ENCODE data around the gene GEMIN7. TPM values are rescaled to one million over a fixed set of nuclear protein-coding genes. Genes with fewer than 3 reads are reported as not detected.

GEMIN7 gene, protein sequence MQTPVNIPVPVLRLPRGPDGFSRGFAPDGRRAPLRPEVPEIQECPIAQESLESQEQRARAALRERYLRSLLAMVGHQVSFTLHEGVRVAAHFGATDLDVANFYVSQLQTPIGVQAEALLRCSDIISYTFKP
- total RNA-seq (2022; extraction: Qiagen RNA extraction; ENCODE audit: low read depth): 90.6 to 105 TPM (median 94.4 TPM) in 5 replicates

DNA sequence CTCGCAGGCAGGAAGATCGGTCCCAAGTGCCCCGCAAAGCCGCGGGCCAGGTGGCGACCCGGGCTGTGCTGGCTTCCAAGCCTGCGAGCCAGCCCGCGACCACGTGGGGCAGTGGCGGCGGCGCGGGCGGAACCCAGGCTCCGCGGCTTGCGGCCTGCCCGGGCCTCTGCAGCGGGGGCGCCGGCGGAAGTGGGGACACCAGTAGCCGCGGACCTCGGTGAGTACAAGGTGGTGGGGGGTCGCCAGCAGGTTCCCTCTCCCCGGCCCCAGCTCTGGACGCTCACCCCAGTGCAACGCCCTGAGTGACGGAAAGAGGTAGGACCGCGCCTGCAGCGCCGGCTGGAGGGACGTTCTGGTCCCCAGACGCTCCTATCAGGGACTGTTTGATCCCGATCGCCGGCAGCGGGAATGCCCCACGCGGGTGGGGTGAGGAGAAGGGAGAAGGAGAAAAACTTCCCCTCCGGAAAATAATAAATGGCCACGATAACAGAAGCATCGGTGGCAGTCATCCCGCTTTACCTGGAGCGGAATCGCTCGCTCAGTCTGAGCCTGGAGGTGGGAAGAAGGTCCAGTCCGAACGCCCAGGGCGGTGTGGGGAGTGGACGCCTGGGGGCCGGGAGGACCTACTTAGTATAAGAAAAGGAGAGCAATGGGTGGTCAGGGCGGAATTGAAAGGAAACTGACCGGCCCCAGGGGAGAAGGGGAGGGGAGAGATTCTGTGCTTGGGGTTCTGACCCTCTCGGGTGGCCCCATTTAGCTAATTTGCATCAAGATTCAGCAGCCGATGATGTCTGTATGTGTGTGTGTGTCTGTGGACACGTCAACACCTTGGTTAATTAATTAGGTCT lies at the start of gene GEMIN7:
Gene GEMIN7 (plus strand): TSS at position 198 of the 848 bp plus-strand sequence. CDS start 10,855 bp downstream, outside the sequence.

GRCh38 chr19:45038931-45039893 lies 39.8 kb upstream of the GEMIN7 start, which contains the start of gene CLASRP:
Gene CLASRP, plus strand, starts transcription at chr19:45039045. Its CDS starts 1,168 bp downstream, at chr19:45040213.

DNA sequence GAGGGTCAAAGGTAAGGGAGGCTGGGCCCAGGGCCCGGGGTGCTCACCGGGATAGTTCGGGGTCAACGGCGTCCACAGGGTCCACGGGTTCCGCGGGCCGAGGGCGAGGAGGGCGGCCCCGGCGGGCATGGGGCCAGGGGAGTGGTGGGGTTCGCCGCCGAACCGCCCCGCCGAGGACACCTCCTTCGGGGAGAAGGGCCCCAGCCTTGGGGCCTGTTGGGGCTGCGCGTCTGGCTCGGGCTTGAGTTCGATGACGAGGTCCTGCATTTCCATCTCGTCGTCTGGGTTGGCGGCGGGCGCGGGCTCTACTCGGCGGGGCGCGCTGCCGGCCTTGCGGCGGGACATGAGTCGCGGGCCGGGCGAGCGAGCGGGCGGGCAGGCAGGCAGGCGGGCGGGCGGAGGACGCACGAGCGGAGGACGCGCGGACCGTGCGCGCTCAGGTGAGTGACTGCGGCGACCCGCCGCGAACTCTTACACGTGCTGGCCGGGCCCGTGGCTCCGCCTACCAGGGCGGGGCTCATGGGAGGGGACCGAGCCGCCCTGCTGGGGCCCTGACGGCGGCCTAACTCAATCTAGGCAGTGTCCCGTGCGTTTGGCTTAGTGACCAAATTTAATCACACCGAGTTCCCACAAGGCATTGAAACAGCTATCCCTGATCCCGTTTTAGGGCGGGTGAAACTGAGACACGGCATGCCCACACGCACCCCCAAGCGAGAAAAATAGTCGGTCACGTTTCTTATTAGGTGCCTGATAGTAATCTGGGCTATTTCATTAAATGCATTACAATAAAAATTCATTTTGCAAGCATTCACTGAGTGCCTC lies 2.8 kb upstream of the GEMIN7 start, which contains the start of gene ZNF296:
Gene ZNF296 (minus strand): TSS at position 450 of the 822 bp plus-strand sequence. CDS start 105 bp downstream, at position 345.

DNA sequence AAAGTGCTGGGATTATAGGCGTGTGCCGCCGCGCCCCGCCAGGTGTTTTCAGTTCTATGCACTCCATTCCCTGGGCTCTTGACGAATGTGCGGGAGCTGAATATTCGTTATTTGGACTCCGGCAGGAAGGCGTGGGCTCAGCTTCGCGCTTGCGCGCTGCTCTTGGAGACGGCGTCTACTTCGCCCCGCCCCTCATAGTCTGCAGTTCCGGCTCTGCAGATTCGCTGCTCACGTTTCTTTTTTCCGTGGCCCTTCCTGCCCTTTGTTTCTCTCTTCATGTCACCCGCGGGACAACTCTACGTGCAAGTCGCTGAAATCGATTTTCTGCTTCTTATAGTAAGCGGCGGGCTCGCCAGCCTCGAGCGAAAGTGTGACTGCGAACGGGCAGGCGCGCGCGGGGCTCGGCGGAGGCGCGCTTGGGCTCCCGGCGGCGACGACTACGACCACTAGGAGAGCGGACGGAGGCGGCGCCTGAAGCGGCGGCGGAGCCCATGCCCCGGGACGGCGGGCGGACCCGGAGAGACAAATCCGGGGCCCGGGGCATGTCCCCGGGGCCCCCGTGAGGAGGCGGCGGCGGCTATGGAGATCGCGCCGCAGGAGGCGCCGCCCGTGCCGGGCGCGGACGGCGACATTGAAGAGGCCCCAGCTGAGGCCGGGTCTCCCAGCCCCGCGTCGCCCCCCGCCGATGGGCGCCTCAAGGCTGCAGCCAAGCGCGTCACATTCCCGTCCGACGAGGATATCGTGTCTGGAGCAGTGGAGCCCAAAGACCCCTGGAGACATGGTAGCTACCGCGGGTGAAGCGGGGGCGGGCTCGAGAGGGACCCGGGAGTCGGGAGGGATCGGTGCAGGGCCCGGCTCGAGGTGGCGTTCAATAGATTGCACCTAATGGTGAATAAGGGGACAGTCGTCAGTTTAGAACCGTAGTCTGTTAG lies 14.0 kb downstream of the GEMIN7 start, which contains the start of gene PPP1R37:
Gene PPP1R37 (plus strand): TSS at position 433 of the 932 bp plus-strand sequence. CDS start 147 bp downstream, at position 580.

Other genes starting within 250 kb of the GEMIN7 start
- gene NECTIN2, start 233.0 kb upstream of the GEMIN7 start, total RNA-seq (2022; extraction: Qiagen RNA extraction; ENCODE audit: low read depth): 66.5 to 83.2 TPM (median 79.6 TPM) in 5 replicates
- 187 to 262 TPM (median 238 TPM) in 5 replicates for gene TOMM40, start 188.0 kb upstream of the GEMIN7 start, total RNA-seq (2022; extraction: Qiagen RNA extraction; ENCODE audit: low read depth)
- 13.6 to 18.6 TPM (median 13.8 TPM) in 5 replicates for gene APOE, start 173.5 kb upstream of the GEMIN7 start, total RNA-seq (2022; extraction: Qiagen RNA extraction; ENCODE audit: low read depth)
- gene APOC1, start 164.7 kb upstream of the GEMIN7 start, total RNA-seq (2022; extraction: Qiagen RNA extraction; ENCODE audit: low read depth): 111 to 136 TPM (median 124 TPM) in 5 replicates
- not detected in 5 replicates for gene APOC4, start 137.0 kb upstream of the GEMIN7 start, total RNA-seq (2022; extraction: Qiagen RNA extraction; ENCODE audit: low read depth)
- gene APOC2, start 133.2 kb upstream of the GEMIN7 start, total RNA-seq (2022; extraction: Qiagen RNA extraction; ENCODE audit: low read depth): 0.24 TPM in 1 of 5 replicates, not detected in the others
- gene CLPTM1, start 123.9 kb upstream of the GEMIN7 start, total RNA-seq (2022; extraction: Qiagen RNA extraction; ENCODE audit: low read depth): 130 to 177 TPM (median 172 TPM) in 5 replicates
- gene RELB, start 77.8 kb upstream of the GEMIN7 start, total RNA-seq (2022; extraction: Qiagen RNA extraction; ENCODE audit: low read depth): 20.7 to 43.3 TPM (median 37.9 TPM) in 5 replicates
- 55.4 to 67.9 TPM (median 63.9 TPM) in 5 replicates for gene CLASRP, start 40.2 kb upstream of the GEMIN7 start, total RNA-seq (2022; extraction: Qiagen RNA extraction; ENCODE audit: low read depth)
- 8.9 to 14.9 TPM (median 12.3 TPM) in 5 replicates for gene ZNF296, start 2.8 kb upstream of the GEMIN7 start, total RNA-seq (2022; extraction: Qiagen RNA extraction; ENCODE audit: low read depth)
- gene PPP1R37, start 13.9 kb downstream of the GEMIN7 start, total RNA-seq (2022; extraction: Qiagen RNA extraction; ENCODE audit: low read depth): 23.0 to 34.7 TPM (median 34.0 TPM) in 5 replicates
- gene NKPD1, start 81.7 kb downstream of the GEMIN7 start, total RNA-seq (2022; extraction: Qiagen RNA extraction; ENCODE audit: low read depth): 0.17 to 0.34 TPM (median 0.28 TPM) in 5 replicates
- 39.1 to 47.2 TPM (median 42.7 TPM) in 5 replicates for gene TRAPPC6A, start 99.0 kb downstream of the GEMIN7 start, total RNA-seq (2022; extraction: Qiagen RNA extraction; ENCODE audit: low read depth)
- 14.5 to 19.8 TPM (median 17.6 TPM) in 5 replicates for gene BLOC1S3, start 99.5 kb downstream of the GEMIN7 start, total RNA-seq (2022; extraction: Qiagen RNA extraction; ENCODE audit: low read depth)
- 1.2 to 2.3 TPM (median 1.7 TPM) in 5 replicates for gene EXOC3L2, start 166.1 kb downstream of the GEMIN7 start, total RNA-seq (2022; extraction: Qiagen RNA extraction; ENCODE audit: low read depth)
- 6.5 to 9.8 TPM (median 7.1 TPM) in 5 replicates for gene MARK4, start 172.0 kb downstream of the GEMIN7 start, total RNA-seq (2022; extraction: Qiagen RNA extraction; ENCODE audit: low read depth)
- 0.10 TPM in 1 of 5 replicates, not detected in the others for gene CKM, start 243.6 kb downstream of the GEMIN7 start, total RNA-seq (2022; extraction: Qiagen RNA extraction; ENCODE audit: low read depth)

Measured in A549 treated with GW870086 at 1 μM for 4 hours (cell line).